Right lobe of liver (tissue), 4 donors: Measurements from ENCODE around the gene TTC13.

Source experiments
- CTCF ChIP-seq, 4 donors: fragments of 200-600 bp in 3 of 4; fragments of 450-650 bp in 1 of 4; IDR thresholded peaks; one replicate each; pipeline versions ENCODE4 v1.5.1 to v1.8.0; 2016 to 2022; ENCODE audit warnings: antibody characterized with exemption in 4 of 4, mild to moderate bottlenecking in 2 of 4
- POLR2A ChIP-seq: fragments of 450-650 bp; IDR thresholded peaks from one replicate; pipeline ENCODE4 v1.6.1; 2017; ENCODE audit warnings: antibody characterized with exemption, mild to moderate bottlenecking
- donor health status: DM: no; HTN: no; CAD: no.
- donor health status: DM: no; HTN: no; CAD: no.
- donor health status: DM: no; HTN: yes; CAD: no.

DNA sequence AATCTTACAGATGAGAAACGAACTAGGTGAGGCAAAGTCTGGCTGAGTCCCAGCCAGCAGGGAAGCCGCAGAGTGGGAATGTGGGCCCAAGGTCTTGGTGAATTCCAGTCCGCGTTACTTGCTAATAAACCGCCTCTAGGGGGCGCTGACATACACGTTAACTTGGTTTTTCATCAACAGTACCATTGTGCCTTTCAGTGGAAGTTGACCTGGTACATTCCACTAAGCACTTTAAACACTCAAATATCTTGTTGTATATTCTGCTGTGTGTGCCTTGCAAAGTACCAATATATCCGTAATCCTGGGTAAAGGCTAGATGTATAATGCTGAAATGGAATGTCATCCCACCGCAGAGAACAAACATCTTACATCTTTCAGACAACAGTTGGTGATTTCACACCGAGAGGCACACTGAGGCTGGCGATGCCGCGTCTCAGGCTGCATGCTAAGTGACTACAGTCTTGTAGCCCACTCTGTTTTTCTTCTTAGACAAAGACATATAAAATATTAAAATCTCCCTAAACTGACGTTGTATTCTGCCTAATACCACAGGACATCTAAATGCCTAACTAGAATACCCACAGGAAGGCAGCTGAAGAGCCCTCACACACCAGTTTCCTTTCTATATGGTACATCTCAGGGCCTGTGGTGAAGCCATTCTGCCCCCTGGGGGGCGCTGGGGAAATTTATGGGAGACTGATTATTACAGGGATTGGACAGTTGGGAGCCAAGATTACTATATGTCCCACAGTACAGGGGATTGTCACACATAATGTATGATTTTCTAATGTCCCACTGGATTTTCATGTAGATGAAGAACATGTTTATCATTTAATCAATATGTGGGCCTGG lies 61.2 kb downstream of the TTC13 start:
- TF ChIP-seq CTCF (IDR thresholded peaks at IDR 0.05) (peak; percentile 61 to 82 (median 73)), POLR2A (no peak)
